ENCODE measurements around the gene ATP2B2. TPM values are rescaled to one million over a fixed set of nuclear protein-coding genes. Genes with fewer than 3 reads are reported as not detected.

ATP2B2 gene
- total and polyA plus RNA-seq, 2 of the 8 experiments (the other 6 are each of a cell fraction or from before 2014, with no cell fraction given) = 0.14 to 1.2 TPM

DNA sequence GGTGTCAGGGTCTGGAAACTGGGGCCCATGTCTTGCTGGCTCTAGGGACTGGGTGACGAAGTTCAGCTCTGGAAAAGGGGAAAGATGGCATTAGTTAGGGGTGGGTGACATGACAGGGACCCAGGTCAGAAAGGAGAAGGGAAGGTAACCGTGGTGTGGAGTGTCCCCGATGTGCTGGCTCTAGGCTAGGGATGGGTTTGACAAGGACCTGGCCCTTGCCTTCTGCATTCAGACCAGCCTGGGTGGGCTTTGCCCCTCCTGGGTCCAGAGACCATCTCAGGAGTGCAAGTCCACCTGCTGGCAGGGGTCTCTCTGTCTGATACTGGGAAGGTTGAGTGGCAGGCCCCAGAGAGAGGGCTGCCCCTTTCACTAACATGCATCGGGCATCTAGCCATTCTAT, 28.7 kb upstream of the ATP2B2 start:
- 94% methylated on average over 4 of the region's 4 CpGs; no CpG with 5 or more reads in 1 of the 2 experiments for WGBS, 2 experiments (ENCODE audit: extremely low coverage in 1 of 2, insufficient coverage in 1 of 2, insufficient read length in 1 of 2, insufficient replicate concordance in 2 of 2, low coverage in 1 of 2, low lambda C conversion rate in 2 of 2, missing lambda C conversion rate in 1 of 2)
- no peak for DNase-seq (ENCODE audit: low read depth in 1 of 2, low spot score in 2 of 2)
- H3K9me3 ChIP-seq (ENCODE audit: insufficient read depth in 2 of 2, low read depth in 1 of 2, low read length in 1 of 2) = no peaks in the 10 kb centered on the region
- H4K91ac ChIP-seq (replicated peaks; ENCODE audit: insufficient read length, low read length) = no peak overlapping the region
- ChIA-PET CTCF (ENCODE audit: partially characterized antibody) (no interaction called here), POLR2A (ENCODE audit: partially characterized antibody) (no interaction called here)
- no peak overlapping the region for H2AFZ ChIP-seq (ENCODE audit: low read length)
- no peak overlapping the region for H2BK120ac ChIP-seq (replicated peaks; ENCODE audit: low read depth, low read length)
- H4K5ac ChIP-seq (ENCODE audit: insufficient read length, low read depth, low read length) = no peak overlapping the region
- H3K4me3 ChIP-seq (ENCODE audit: extremely low read depth in 1 of 4, insufficient read depth in 2 of 4, low read depth in 3 of 4, low read length in 4 of 4) = no peak overlapping the region
- H3K23ac ChIP-seq (ENCODE audit: insufficient read length) = no peak overlapping the region
- no peak overlapping the region for H2AK5ac ChIP-seq (ENCODE audit: low read depth, low read length)
- no peaks in the 10 kb centered on the region for H3K4me1 ChIP-seq (replicated peaks in 1 of 4; ENCODE audit: control insufficient read depth in 3 of 4, insufficient read depth in 4 of 4, low read length in 3 of 4)
- H3K27ac ChIP-seq (ENCODE audit: low read depth, low read length) = no peak overlapping the region
- H3K4me2 ChIP-seq (ENCODE audit: insufficient read depth in 1 of 2, low read depth in 2 of 2, low read length in 2 of 2) = no peak overlapping the region
- H3K79me2 ChIP-seq (ENCODE audit: control insufficient read depth in 1 of 2, insufficient read depth in 2 of 2, low read length in 2 of 2) = no peaks in the 10 kb centered on the region
- H2BK5ac ChIP-seq (ENCODE audit: low read depth, low read length) = no peak overlapping the region
- no peak overlapping the region for H3K18ac ChIP-seq (ENCODE audit: extremely low read depth, low read length)
- H4K8ac ChIP-seq (ENCODE audit: extremely low read depth, insufficient read depth, low read length) = no peak overlapping the region; the same call in 1 of the 2 replicates
- no peak overlapping the region for H3K56ac ChIP-seq (replicated peaks; ENCODE audit: insufficient read length, low read depth, low read length)
- no peaks in the 10 kb centered on the region for H4K20me1 ChIP-seq (replicated peaks in 1 of 2; ENCODE audit: control insufficient read depth in 1 of 2, insufficient read depth in 2 of 2, low read length in 2 of 2)
- no peak overlapping the region for H3K14ac ChIP-seq (ENCODE audit: insufficient read length)
- no peaks in the 10 kb centered on the region for H3K27me3 ChIP-seq (replicated peaks in 1 of 4; ENCODE audit: control insufficient read depth in 3 of 4, extremely low read depth in 1 of 4, insufficient read depth in 3 of 4, low read length in 3 of 4)
- no peak overlapping the region for H2BK12ac ChIP-seq (ENCODE audit: low read depth, low read length)
- no peak overlapping the region for H3K4ac ChIP-seq (replicated peaks; ENCODE audit: insufficient read length, low read depth, low read length)
- H3K79me1 ChIP-seq (ENCODE audit: low read depth, low read length) = no peaks in the 10 kb centered on the region
- no peaks in the 10 kb centered on the region for H3K23me2 ChIP-seq (ENCODE audit: low read depth, low read length)
- H3K36me3 ChIP-seq (ENCODE audit: control insufficient read depth in 2 of 4, insufficient read depth in 4 of 4, low read length in 3 of 4) = no peaks in the 10 kb centered on the region
- no peak for FAIRE-seq
- H2BK20ac ChIP-seq (ENCODE audit: low read length) = no peak overlapping the region
- no peak overlapping the region for H2BK15ac ChIP-seq (ENCODE audit: low read length)
- H3K9ac ChIP-seq (replicated peaks in 1 of 4; ENCODE audit: extremely low read depth in 1 of 4, low read depth in 3 of 4, low read length in 3 of 4) = no peak overlapping the region
- TF ChIP-seq KDM5A (IDR thresholded peaks at IDR 0.05; ENCODE audit: low read length) (no peak), SUZ12 (IDR thresholded peaks at IDR 0.05; ENCODE audit: low read length) (no peak)

Data from H1 (cell line).